IMR-90 (cell line): ENCODE measurements around the gene TRIP4. TPM values are rescaled to one million over a fixed set of nuclear protein-coding genes. Genes with fewer than 3 reads are reported as not detected.

Experiments used
- ATAC-seq: fragments of 200-7000 bp; cut with Tn5 transposase; 2 replicates; pipeline ENCODE4 v1.9.1; 2020; ENCODE audit warnings: low read depth, mild to moderate bottlenecking, moderate library complexity
- BruUV-seq: library from RNA; stranded (reverse); fragments of 400-500 nt; replicated peaks from 2 replicates; lab custom pipeline; 2021; lab: Mats Ljungman, UMichigan
- CTCF ChIA-PET: fragments of 300-600 bp; formaldehyde crosslinking; extraction: SDS; loops from one replicate; lab custom pipeline; 2021; ENCODE audit warnings: antibody characterized with exemption; lab: Yijun Ruan, JAX
- POLR2A ChIA-PET: fragments of 300-600 bp; sonication (Branson Sonifier 250); formaldehyde crosslinking; loops from one replicate; lab custom pipeline; 2022; ENCODE audit warnings: antibody characterized with exemption; ENCODE audit not compliant: unreplicated experiment; lab: Charles Lee
- DNase-seq: peaks from one replicate; pipeline ENCODE4 v3.0.0; 2013
- H2AFZ ChIP-seq: replicated peaks from 2 replicates; pipeline ENCODE3; 2013; ENCODE audit warnings: low read length, mild to moderate bottlenecking; ENCODE audit not compliant: poor library complexity
- H2AK5ac ChIP-seq: 2 replicates; pipeline ENCODE4 v1.6.1; 2013; ENCODE audit warnings: low read depth, low read length, inconsistent platforms
- H2AK9ac ChIP-seq: replicated peaks from 2 replicates; pipeline ENCODE3; 2013; ENCODE audit warnings: mild to moderate bottlenecking, low read depth, low read length, moderate library complexity; ENCODE audit not compliant: poor library complexity
- H2BK120ac ChIP-seq: 2 replicates; pipeline ENCODE4 v1.6.1; 2013; ENCODE audit warnings: low read depth, low read length, inconsistent platforms
- H2BK15ac ChIP-seq: 3 replicates; pipeline ENCODE4 v1.6.1; 2013; ENCODE audit warnings: low read depth, low read length, inconsistent platforms
- H2BK20ac ChIP-seq: 2 replicates; pipeline ENCODE4 v1.6.1; 2013; ENCODE audit warnings: low read depth, mild to moderate bottlenecking, inconsistent platforms, low read length, moderate library complexity
- H2BK5ac ChIP-seq: 2 replicates; pipeline ENCODE4 v1.6.1; 2013; ENCODE audit warnings: mild to moderate bottlenecking, low read depth, low read length, inconsistent platforms; ENCODE audit not compliant: poor library complexity, severe bottlenecking
- H3K14ac ChIP-seq: replicated peaks from 2 replicates; pipeline ENCODE4 v1.6.1; 2013; ENCODE audit warnings: low read depth, low read length, inconsistent platforms
- H3K18ac ChIP-seq: 2 replicates; pipeline ENCODE4 v1.6.1; 2013; ENCODE audit warnings: low read depth, low read length, control low read depth
- H3K23ac ChIP-seq: 2 replicates; pipeline ENCODE4 v1.6.1; 2013; ENCODE audit warnings: low read depth, low read length, inconsistent platforms
- H3K27ac ChIP-seq: 2 replicates; pipeline ENCODE4 v1.5.1; 2013; ENCODE audit warnings: mild to moderate bottlenecking, control low read depth, low read length; ENCODE audit not compliant: insufficient read depth
- H3K27me3 ChIP-seq: 2 replicates; pipeline ENCODE4 v1.6.1; 2013; ENCODE audit warnings: low read length; ENCODE audit not compliant: control insufficient read depth, insufficient read depth
- H3K36me3 ChIP-seq: 2 replicates; pipeline ENCODE4 v1.6.1; 2013; ENCODE audit warnings: low read length, mixed read lengths; ENCODE audit not compliant: control insufficient read depth, insufficient read depth
- H3K4ac ChIP-seq: 2 replicates; pipeline ENCODE4 v1.6.1; 2013; ENCODE audit warnings: low read depth, low read length, inconsistent platforms
- H3K4me1 ChIP-seq: 2 replicates; pipeline ENCODE4 v1.6.1; 2013; ENCODE audit warnings: low read length, mixed read lengths; ENCODE audit not compliant: control insufficient read depth, insufficient read depth
- H3K4me2 ChIP-seq: 2 replicates; pipeline ENCODE4 v1.6.1; 2013; ENCODE audit warnings: low read depth, mild to moderate bottlenecking, control low read depth, low read length, moderate library complexity
- H3K4me3 ChIP-seq: 2 replicates; pipeline ENCODE4 v1.5.1; 2013; ENCODE audit warnings: low read depth, mild to moderate bottlenecking, control low read depth, low read length, moderate library complexity; ENCODE audit not compliant: insufficient read depth
- H3K56ac ChIP-seq: 2 replicates; pipeline ENCODE4 v1.6.1; 2013; ENCODE audit warnings: low read length, inconsistent platforms; ENCODE audit not compliant: insufficient read depth; ENCODE audit errors: extremely low read depth
- H3K79me1 ChIP-seq, 2 experiments: 2 replicates each; pipeline ENCODE4 v1.6.1; 2013; ENCODE audit warnings: low read length in 2 of 2, inconsistent platforms in 1 of 2, low read depth in 1 of 2
- H3K9ac ChIP-seq: 2 replicates; pipeline ENCODE4 v1.6.1; 2013; ENCODE audit warnings: low read depth, low read length, control low read depth
- H3K9me1 ChIP-seq: 2 replicates; pipeline ENCODE4 v1.6.1; 2013; ENCODE audit warnings: low read length, inconsistent platforms; ENCODE audit not compliant: insufficient read depth
- H3K9me3 ChIP-seq: 2 replicates; pipeline ENCODE4 v1.6.1; 2013; ENCODE audit warnings: low read length; ENCODE audit not compliant: control insufficient read depth, insufficient read depth
- H4K20me1 ChIP-seq: 2 replicates; pipeline ENCODE4 v1.6.1; 2013; ENCODE audit warnings: low read length, inconsistent platforms; ENCODE audit not compliant: insufficient read depth
- H4K5ac ChIP-seq: 2 replicates; pipeline ENCODE4 v1.6.1; 2013; ENCODE audit warnings: mild to moderate bottlenecking, low read depth, low read length, control low read depth
- H4K8ac ChIP-seq, 2 experiments: 2 replicates each; pipeline ENCODE4 v1.6.1; 2013; ENCODE audit warnings: low read depth in 2 of 2, low read length in 2 of 2, control low read depth in 1 of 2, inconsistent platforms in 1 of 2
- H4K91ac ChIP-seq: 2 replicates; pipeline ENCODE4 v1.6.1; 2013; ENCODE audit warnings: low read depth, low read length, inconsistent platforms; ENCODE audit not compliant: insufficient read depth
- FOS ChIP-seq: fragments of 150-350 bp; IDR thresholded peaks from 2 replicates; pipeline ENCODE4 v1.6.1; 2016; ENCODE audit warnings: low read depth, low read length
- MAFK ChIP-seq: IDR thresholded peaks from 2 replicates; pipeline ENCODE4 v1.6.1; 2012; ENCODE audit warnings: low read depth, low read length, improper control_type of control experiment
- RCOR1 ChIP-seq: IDR thresholded peaks from 2 replicates; pipeline ENCODE4 v1.6.1; 2012; ENCODE audit warnings: mild to moderate bottlenecking, low read length, improper control_type of control experiment; ENCODE audit not compliant: insufficient replicate concordance
- WGBS, 2 experiments: methylation state at CpG; one replicate each; pipeline versions ENCODE4 v1.1.5 to v1.1.7; 2013; ENCODE audit warnings: missing lambda C conversion rate in 2 of 2; ENCODE audit not compliant: insufficient read length in 1 of 2; ENCODE audit errors: extremely low coverage in 2 of 2; 5-methylcytosine and 5-hydroxymethylcytosine counted together
- dilution Hi-C: fragments of 300-500 bp; cut with HindIII; formaldehyde crosslinking; loops from one replicate; pipeline ENCODE4 v1.14.3; 2018; ENCODE audit warnings: low sequenced_read_pairs; ENCODE audit not compliant: unreplicated experiment
- in situ Hi-C: fragments of 300-500 bp; cut with MboI; formaldehyde crosslinking; loops from 3 replicates; pipeline ENCODE4 v1.14.3; 2019; ENCODE audit warnings: low sequenced_read_pairs, inconsistent platforms, mixed read lengths
- intact Hi-C: fragments of 100-400 bp; cut with micrococcal nuclease; formaldehyde crosslinking; loops from 2 replicates; pipeline ENCODE4 v1.10.0; 2022
- polyA plus RNA-seq, 3 experiments: library from polyadenylated mRNA; depleted of rRNA; stranded (reverse); fragments of >200 nt; gene quantifications; 2 replicates each; pipeline ENCODE4 v1.2.3, GENCODE V29; 2012; ENCODE audit warnings: low replicate concordance in 1 of 3
- total RNA-seq: library from RNA; depleted of rRNA; stranded (reverse); fragments of >200 nt; gene quantifications from 2 replicates; pipeline ENCODE4 v1.2.3, GENCODE V29; 2012

TRIP4 gene
- total and polyA plus RNA-seq, 2 of the 4 experiments (the other 2 are of a cell fraction), result 13.1 to 19.4 TPM

DNA sequence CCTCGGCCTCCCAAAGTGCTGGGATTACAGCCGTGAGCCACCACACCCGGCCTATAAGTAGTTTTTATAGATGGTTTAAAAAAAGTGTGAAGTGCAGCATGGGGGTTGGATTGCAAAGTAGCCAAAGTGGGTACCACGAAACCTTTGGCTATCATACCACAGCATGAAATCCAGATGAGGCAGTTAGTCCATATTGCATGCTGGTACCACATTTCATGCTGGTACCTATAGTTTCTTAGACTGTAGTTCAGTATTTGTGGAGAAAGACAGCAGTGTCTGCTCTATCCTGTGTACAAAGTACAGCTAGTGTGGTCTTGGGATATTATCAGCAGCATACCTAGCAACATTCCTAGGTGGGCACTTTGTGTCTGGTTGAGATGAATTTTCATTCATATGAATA, 84.5 kb downstream of the TRIP4 start:
- BruUV-seq, result no TSS peak
- intact Hi-C loops, result no loop called here
- in situ Hi-C loops, result no loop called here

More for the DNA sequence above, 84.5 kb downstream of the TRIP4 start:
- Histone ChIP-seq H3K36me3 (peaks cover 5% of the 10 kb centered on the region; the same call in 1 of the 2 replicates), H4K20me1 (peaks cover 57% of the 10 kb centered on the region), H2BK5ac (no peak overlapping the region), H3K14ac (no peak overlapping the region), H3K79me1 (peaks cover 31 to 81% of the 10 kb centered on the region in 2 experiments), H2AFZ (no peak overlapping the region), H3K4me3 (no peak overlapping the region), H4K5ac (no peak overlapping the region), H2AK9ac (no peak overlapping the region), H3K4me2 (no peak overlapping the region), H3K9me3 (no peaks in the 10 kb centered on the region), H3K56ac (no peak overlapping the region), H2BK20ac (no peak overlapping the region), H3K27ac (no peak overlapping the region), H2AK5ac (no peak overlapping the region), H3K23ac (no peak overlapping the region), H2BK15ac (no peak overlapping the region), H2BK120ac (no peak overlapping the region), H3K18ac (no peak overlapping the region), H3K4ac (no peak overlapping the region), H3K9ac (no peak overlapping the region), H4K91ac (no peak overlapping the region), H3K4me1 (peaks cover 1% of the 10 kb centered on the region; the same call in 1 of the 2 replicates), H3K27me3 (no peaks in the 10 kb centered on the region), H3K9me1 (peaks cover 7% of the 10 kb centered on the region; the same call in 1 of the 2 replicates), H4K8ac (no peak overlapping the region)
- WGBS, 2 experiments, result no CpG with 5 or more reads among the region's 4 CpGs
- TF ChIP-seq MAFK, result no peak
- TF ChIP-seq RCOR1, result no peak
- no peak for TF ChIP-seq FOS
- no peak for ATAC-seq
- POLR2A ChIA-PET, result no interaction called here
- DNase-seq, result no peak
- CTCF ChIA-PET, result no interaction called here
- dilution Hi-C loops, result no loop called here
